Measurements from ENCODE around the gene LAMA1. TPM values are rescaled to one million over a fixed set of nuclear protein-coding genes. Genes with fewer than 3 reads are reported as not detected.

Gene LAMA1
- polyA plus RNA-seq, 3 donors from 2014 or later, result not detected

DNA sequence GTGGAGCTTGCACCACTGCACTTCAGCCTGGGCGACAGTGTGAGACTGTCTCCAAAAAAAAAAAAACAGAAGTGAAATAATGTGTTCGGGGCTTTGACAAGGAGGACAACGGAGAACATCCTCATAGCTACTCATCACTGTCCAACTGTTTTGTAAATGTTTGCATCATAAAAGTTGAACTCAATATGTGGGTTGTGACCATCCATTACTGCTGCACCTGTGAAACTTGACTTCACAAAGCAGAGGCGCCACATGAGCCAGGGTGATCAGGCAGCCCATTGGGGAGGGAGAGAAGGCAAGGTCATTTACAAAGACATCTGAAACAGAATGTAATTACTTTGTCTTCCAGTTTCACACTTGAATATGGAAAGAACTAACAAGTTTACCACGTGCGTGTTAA lies 61.6 kb downstream of the LAMA1 start:
- Mint-ChIP-seq H3K9me3 (peaks cover 0 to 6% (median 0%) of the 10 kb centered on the region in 6 donors), H3K4me1 (no peaks in the 10 kb centered on the region), H3K27ac (no peak overlapping the region), H3K36me3 (no peaks in the 10 kb centered on the region), H3K27me3 (ENCODE audit: low read depth in 3 of 3) (no peaks in the 10 kb centered on the region), H3K4me3 (no peak overlapping the region)
- no peak for DNase-seq

DNA sequence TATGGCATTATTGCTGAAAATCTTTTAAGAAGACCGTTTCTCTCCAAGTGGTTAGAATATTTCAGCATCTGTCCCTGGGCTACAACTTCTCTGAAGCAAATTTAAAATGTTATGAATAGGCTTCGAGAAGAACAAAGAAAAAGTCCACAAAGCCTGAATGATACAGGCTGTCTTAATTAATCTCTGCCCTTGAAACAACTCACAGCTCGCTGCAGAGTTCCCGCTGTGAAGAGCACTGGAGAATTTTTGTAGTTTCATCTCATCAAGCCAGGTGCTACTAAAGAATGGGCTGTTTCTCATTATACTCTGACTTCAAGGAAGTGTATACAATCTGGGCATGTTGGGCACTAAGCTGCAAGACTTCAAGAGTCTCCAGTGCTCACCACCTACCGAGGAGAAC lies 67.6 kb downstream of the LAMA1 start:
- no peak for DNase-seq
- no peaks in the 10 kb centered on the region for H3K36me3 Mint-ChIP-seq
- no peaks in the 10 kb centered on the region for H3K27me3 Mint-ChIP-seq (ENCODE audit: low read depth in 3 of 3)
- no peak overlapping the region for H3K27ac Mint-ChIP-seq
- H3K4me3 Mint-ChIP-seq, result no peak overlapping the region
- H3K4me1 Mint-ChIP-seq, result no peaks in the 10 kb centered on the region
- no peaks in the 10 kb centered on the region for H3K9me3 Mint-ChIP-seq

DNA sequence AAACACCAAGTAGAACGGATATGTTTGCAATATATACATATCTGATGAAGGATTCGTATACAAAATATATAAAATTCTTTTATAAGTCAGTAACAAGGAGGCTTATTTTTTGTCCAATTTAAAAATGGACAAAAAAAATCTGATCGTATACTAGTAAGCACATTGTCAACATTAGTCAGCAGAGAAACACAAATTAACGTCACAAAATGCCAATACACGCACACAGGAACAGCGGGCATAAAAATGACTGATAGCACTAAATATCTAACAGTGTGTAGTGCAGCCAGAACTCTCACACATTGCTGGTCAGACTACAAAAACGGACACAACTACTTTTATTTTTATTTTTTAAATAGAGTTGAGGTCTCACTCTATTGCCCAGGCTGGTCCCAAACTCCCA lies 69.5 kb downstream of the LAMA1 start:
- no peak for DNase-seq
- H3K4me3 Mint-ChIP-seq, result no peak overlapping the region
- H3K27me3 Mint-ChIP-seq (ENCODE audit: low read depth in 3 of 3), result no peaks in the 10 kb centered on the region
- no peaks in the 10 kb centered on the region for H3K36me3 Mint-ChIP-seq
- H3K9me3 Mint-ChIP-seq, result no peaks in the 10 kb centered on the region
- no peaks in the 10 kb centered on the region for H3K4me1 Mint-ChIP-seq
- H3K27ac Mint-ChIP-seq, result no peak overlapping the region

DNA sequence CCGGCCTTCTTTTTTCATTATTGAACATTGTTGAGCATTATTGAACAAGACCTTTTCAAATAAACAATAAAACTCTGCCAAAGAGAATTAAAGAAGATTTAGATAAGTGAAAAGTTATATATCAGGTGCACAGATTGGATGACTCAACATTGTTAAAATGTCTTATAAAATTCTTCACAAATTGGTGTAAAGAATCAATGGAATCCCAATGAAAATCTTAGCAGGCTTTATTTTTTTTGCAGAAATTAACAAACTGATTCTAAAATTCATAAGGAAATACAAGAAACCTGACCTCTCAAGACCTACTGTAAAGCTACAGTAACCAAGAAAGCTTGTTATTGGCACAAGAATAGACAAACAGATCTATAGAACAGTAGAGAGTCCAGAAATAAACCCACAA lies 70.3 kb downstream of the LAMA1 start:
- Mint-ChIP-seq H3K9me3 (no peaks in the 10 kb centered on the region), H3K4me3 (no peak overlapping the region), H3K27me3 (ENCODE audit: low read depth in 3 of 3) (no peaks in the 10 kb centered on the region), H3K36me3 (no peaks in the 10 kb centered on the region), H3K27ac (no peak overlapping the region), H3K4me1 (no peaks in the 10 kb centered on the region)
- no peak for DNase-seq

DNA sequence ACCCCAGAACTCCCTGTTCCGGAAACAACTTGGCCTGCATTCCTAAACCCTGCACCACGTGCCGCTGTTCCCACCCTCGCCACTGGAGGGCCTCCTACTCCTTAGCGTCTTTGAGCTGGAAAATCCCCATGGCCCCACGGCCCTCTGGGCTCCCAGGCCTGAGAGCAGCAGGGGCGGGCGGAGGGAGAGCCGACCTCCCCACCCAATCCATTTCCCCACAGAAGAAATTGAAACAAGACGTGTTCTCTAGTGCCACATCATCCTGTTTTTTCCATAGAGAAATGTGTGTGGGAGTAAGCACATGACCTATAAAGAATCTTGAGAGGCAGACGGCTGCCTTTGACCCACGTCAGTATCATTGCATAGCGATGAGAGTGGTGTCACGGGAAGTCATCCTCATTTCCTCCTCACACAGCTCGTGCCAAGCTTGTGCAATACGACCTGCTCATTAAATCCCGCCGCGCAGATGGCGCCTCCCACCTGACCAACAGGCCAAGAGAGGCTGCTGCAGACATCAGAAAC lies 79.2 kb downstream of the LAMA1 start:
- no peaks in the 10 kb centered on the region for H3K36me3 Mint-ChIP-seq
- no peak overlapping the region for H3K4me3 Mint-ChIP-seq
- H3K4me1 Mint-ChIP-seq, result no peaks in the 10 kb centered on the region
- H3K27me3 Mint-ChIP-seq (ENCODE audit: low read depth in 3 of 3), result peaks cover 0 to 2% (median 1%) of the 10 kb centered on the region in 3 donors
- no peak for DNase-seq
- no peak overlapping the region for H3K27ac Mint-ChIP-seq
- peaks cover 0 to 8% (median 3%) of the 10 kb centered on the region in 6 donors for H3K9me3 Mint-ChIP-seq

DNA sequence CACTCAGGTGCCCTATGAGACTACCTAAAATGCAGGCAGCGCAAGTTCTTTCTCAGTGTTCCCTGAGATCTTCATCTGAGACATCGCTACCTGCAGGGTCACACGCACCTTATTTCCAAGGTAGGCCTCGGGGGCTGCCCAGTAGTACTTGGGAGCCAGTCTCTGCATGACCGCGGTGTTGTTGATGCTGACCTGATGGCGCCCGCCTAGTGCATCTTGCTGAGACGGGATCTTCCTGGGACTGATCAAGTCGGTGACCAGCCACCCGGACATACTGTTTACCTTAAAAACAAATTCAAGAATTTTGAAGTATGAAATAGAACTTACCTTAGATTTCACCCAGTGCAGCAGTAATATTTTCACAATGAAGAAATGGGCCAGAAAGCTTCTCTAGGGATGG lies 80.1 kb downstream of the LAMA1 start:
- H3K4me1 Mint-ChIP-seq, result no peaks in the 10 kb centered on the region
- peaks cover 0 to 8% (median 3%) of the 10 kb centered on the region in 6 donors for H3K9me3 Mint-ChIP-seq
- DNase-seq, result no peak
- no peak overlapping the region for H3K27ac Mint-ChIP-seq
- H3K36me3 Mint-ChIP-seq, result no peaks in the 10 kb centered on the region
- H3K4me3 Mint-ChIP-seq, result no peak overlapping the region
- peaks cover 0 to 2% (median 1%) of the 10 kb centered on the region in 3 donors for H3K27me3 Mint-ChIP-seq (ENCODE audit: low read depth in 3 of 3)

DNA sequence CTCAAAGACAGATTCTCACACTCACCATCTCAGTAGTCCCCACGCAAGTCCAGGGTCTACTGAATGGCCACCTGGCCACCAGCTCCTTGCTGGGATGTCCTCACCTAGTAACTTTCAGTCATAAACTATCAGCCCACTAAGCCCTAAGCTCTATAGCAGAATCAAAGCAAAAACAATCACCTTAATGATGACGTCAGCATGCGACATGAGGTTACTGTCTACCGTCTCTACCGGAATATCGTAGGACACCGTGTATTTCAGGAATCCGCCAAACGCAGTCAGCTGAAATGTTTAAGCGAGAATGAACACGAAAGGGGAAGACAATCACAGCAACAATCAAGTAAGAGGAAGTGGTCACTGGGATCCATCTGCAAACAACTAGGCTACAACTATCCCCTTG lies 81.8 kb downstream of the LAMA1 start:
- Mint-ChIP-seq H3K36me3 (no peaks in the 10 kb centered on the region), H3K4me3 (no peak overlapping the region), H3K9me3 (peaks cover 0 to 4% (median 2%) of the 10 kb centered on the region in 6 donors), H3K4me1 (no peaks in the 10 kb centered on the region), H3K27me3 (ENCODE audit: low read depth in 3 of 3) (peaks cover 0 to 1% (median 1%) of the 10 kb centered on the region in 3 donors), H3K27ac (no peak overlapping the region)
- DNase-seq, result no peak

DNA sequence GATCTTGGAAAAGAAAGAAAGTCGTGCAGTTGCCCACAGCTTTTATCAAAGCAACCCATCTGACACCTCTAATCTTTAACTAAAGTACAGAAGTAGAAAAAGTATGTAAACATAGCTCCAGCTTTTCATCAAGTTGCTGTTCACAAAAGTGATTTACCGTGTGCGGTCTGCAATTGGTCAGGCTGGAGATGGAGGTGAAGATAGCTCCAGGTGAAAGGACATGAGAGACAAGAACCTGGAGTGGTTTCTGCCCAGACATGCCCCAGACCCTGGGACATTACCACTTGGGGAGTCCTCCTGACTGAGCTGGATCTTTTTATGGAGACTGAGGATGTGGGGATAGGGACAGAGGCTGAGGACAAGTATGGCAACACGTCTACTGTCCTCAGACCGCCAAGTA lies 82.7 kb downstream of the LAMA1 start:
- peaks cover 0 to 1% (median 0%) of the 10 kb centered on the region in 3 donors for H3K27me3 Mint-ChIP-seq (ENCODE audit: low read depth in 3 of 3)

DNA sequence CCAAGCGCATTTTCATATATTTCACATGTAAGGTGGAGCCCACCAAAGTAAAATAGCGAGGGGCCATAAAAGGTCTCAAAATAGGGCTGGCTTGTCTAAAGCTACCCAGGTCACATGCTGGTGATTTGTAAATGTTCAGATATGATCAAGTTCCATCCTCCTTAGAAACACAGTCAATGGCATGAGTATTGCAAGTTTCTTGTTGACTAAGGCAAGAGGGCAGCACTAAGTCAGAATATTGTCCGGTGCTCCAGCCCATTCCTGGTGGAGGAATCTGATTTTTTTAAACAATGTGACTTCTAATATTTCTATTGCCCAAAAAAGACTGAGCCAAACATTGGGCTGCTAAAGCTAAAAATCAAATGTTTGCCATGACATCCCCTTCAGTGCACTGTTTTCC lies 85.1 kb downstream of the LAMA1 start:
- no peak for DNase-seq
- Mint-ChIP-seq H3K4me1 (no peaks in the 10 kb centered on the region), H3K4me3 (no peak overlapping the region)

More for the DNA sequence above, 82.7 kb downstream of the LAMA1 start:
- Mint-ChIP-seq H3K27ac (no peak overlapping the region), H3K9me3 (peaks cover 0 to 4% (median 1%) of the 10 kb centered on the region in 6 donors), H3K36me3 (no peaks in the 10 kb centered on the region), H3K4me1 (no peaks in the 10 kb centered on the region), H3K4me3 (no peak overlapping the region)
- DNase-seq, result no peak

DNA sequence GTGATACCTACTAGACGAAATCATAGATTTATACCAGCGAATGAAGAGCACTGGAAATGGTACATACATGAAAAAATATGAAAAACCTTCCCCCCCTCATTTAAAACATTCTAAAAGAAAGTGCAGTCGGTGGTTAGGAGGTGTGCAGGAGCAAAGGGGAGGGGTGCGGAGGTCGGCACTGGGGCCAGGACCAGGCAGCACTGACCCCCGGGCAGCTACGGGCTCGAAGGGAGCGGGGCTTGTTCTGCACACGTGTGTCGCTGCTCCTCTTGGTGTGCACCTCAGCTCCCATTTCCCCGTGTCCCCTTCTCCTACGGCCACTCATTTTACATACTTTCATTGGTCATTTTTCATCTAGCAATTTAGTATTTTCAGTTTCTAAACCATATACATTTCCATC lies 89.0 kb downstream of the LAMA1 start:
- Mint-ChIP-seq H3K9me3 (peaks cover 0 to 3% (median 0%) of the 10 kb centered on the region in 6 donors), H3K27me3 (ENCODE audit: low read depth in 3 of 3) (peaks cover 0 to 5% (median 1%) of the 10 kb centered on the region in 3 donors), H3K4me1 (no peaks in the 10 kb centered on the region), H3K36me3 (no peaks in the 10 kb centered on the region), H3K27ac (no peak overlapping the region), H3K4me3 (no peak overlapping the region)
- DNase-seq, result no peak

More for the DNA sequence above, 85.1 kb downstream of the LAMA1 start:
- H3K27me3 Mint-ChIP-seq (ENCODE audit: low read depth in 3 of 3), result peaks cover 0 to 3% (median 0%) of the 10 kb centered on the region in 3 donors
- no peak overlapping the region for H3K27ac Mint-ChIP-seq
- H3K9me3 Mint-ChIP-seq, result no peaks in the 10 kb centered on the region
- H3K36me3 Mint-ChIP-seq, result no peaks in the 10 kb centered on the region

DNA sequence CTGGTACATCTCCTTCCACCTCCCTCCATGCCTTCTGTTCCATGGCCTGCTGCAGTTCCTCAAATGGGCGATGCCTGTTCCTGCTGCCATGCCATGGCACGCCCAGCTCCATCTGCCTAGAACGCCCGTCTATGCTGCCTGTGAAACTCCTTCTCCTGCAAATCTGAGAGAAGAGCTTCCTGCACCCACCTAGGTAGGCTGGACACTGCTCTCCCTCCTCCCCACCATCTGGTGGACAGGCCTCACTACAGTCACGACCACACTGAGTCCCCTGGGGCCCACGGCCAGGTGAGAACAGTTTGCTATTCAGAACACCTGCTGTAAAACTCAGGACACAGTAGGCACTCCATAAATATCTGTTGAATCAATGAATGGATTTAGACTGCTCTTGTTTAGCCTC lies 92.4 kb downstream of the LAMA1 start:
- no peak overlapping the region for H3K27ac Mint-ChIP-seq
- peaks cover 0 to 7% (median 1%) of the 10 kb centered on the region in 3 donors for H3K27me3 Mint-ChIP-seq (ENCODE audit: low read depth in 3 of 3)
- H3K4me1 Mint-ChIP-seq, result no peaks in the 10 kb centered on the region
- no peak overlapping the region for H3K4me3 Mint-ChIP-seq
- H3K36me3 Mint-ChIP-seq, result no peaks in the 10 kb centered on the region
- no peak for DNase-seq
- H3K9me3 Mint-ChIP-seq, result peaks cover 0 to 3% (median 0%) of the 10 kb centered on the region in 6 donors

DNA sequence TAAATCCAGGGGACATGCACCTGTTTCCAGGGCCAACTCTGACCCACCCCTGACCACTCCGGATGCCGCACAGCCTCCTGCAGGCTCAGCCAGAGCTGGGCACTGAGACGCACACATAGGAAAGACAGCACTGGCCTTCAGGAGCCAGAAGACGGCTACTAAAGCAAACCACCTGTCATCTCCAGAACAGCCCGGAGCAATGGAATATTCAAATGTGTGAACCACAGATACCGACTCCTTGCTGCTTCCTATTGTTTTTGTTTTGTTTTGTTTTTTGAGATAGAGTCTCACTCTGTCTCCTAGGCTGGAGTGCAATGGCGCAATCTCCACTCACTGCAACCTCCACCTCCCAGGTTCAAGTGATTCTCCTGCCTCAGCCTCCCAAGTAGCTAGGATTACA lies 94.0 kb downstream of the LAMA1 start:
- DNase-seq, result no peak
- H3K27ac Mint-ChIP-seq, result no peak overlapping the region
- H3K9me3 Mint-ChIP-seq, result peaks cover 0 to 3% (median 0%) of the 10 kb centered on the region in 6 donors
- peaks cover 0 to 7% (median 3%) of the 10 kb centered on the region in 3 donors for H3K27me3 Mint-ChIP-seq (ENCODE audit: low read depth in 3 of 3)
- H3K36me3 Mint-ChIP-seq, result no peaks in the 10 kb centered on the region
- no peaks in the 10 kb centered on the region for H3K4me1 Mint-ChIP-seq
- no peak overlapping the region for H3K4me3 Mint-ChIP-seq

DNA sequence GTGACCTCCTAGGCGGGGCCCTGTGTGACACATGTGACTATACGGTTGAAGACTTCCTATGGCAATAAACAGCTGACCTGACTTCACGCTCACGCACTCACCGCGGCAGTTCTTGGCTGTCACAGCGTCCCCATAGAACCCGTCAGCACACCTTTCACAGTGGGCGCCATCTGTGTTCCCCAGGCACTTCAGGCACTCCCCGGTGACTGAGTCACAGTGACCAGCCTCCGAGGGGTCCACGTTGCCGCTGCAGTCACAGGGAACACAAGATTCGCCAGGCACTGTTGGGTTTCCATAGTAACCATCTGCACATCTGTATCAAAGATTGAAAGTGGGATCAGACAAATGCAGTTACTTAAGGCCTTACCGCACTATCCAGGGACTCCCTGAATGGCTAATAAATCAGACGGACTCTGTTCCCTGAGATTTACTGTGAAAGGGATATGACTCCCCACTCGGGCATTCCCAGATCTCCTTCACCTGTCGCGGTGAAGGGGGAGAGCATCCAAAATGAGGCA lies 94.5 kb downstream of the LAMA1 start:
- Mint-ChIP-seq H3K27ac (no peak overlapping the region), H3K36me3 (no peaks in the 10 kb centered on the region), H3K4me3 (no peak overlapping the region), H3K9me3 (peaks cover 0 to 3% (median 0%) of the 10 kb centered on the region in 6 donors), H3K27me3 (ENCODE audit: low read depth in 3 of 3) (peaks cover 0 to 5% (median 3%) of the 10 kb centered on the region in 3 donors), H3K4me1 (no peaks in the 10 kb centered on the region)
- no peak for DNase-seq

DNA sequence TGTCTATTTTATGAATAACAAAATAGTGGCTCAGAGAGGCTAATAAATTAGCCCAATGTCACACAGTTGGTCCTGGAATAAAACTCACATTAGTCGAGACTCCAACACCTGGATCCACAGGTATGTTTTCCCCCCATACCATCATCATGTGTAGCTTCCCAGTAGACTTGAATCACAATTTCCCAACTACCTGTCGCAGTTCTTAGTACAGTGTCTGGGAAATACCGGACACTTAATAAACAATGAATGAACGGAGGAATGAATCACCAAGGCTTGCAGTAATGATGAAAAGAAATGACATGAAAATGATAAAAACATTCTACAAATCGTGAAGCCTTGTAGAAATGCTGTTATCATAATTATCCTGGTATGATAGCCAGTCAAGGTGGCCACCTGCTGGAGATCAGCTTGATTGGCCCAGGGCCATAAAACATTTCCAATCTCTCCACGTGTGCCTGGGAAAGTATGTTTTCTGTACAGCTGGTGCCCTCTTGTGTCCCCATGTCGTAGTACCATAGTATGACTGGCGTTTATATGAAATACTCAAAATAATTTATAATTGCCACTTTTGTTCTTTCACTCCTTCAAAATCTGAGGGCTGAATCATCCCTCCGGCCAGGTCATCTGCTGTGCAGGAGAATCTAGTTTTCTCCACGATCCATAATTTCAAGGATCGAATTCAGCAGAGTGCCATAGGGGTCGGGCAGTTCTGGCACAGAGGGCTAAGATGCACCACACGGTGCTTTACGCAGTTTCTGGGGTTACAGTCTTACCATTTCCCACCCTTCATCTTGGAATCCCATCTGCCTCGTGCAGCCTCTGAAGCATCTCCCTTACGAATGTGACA lies 95.4 kb downstream of the LAMA1 start:
- no peak for DNase-seq
- no peaks in the 10 kb centered on the region for H3K4me1 Mint-ChIP-seq
- no peak overlapping the region for H3K27ac Mint-ChIP-seq
- H3K9me3 Mint-ChIP-seq, result peaks cover 0 to under 1% (median 0%) of the 10 kb centered on the region in 6 donors
- H3K4me3 Mint-ChIP-seq, result no peak overlapping the region
- peaks cover 0 to 3% (median 3%) of the 10 kb centered on the region in 3 donors for H3K27me3 Mint-ChIP-seq (ENCODE audit: low read depth in 3 of 3)
- H3K36me3 Mint-ChIP-seq, result no peaks in the 10 kb centered on the region
